IMR-90 (cell line): ENCODE measurements around the gene INPP5A.

Experiments used
- BHLHE40 ChIP-seq: fragments of 150-350 bp; IDR thresholded peaks from 2 replicates; pipeline ENCODE4 v1.6.1; 2016; ENCODE audit warnings: mild to moderate bottlenecking, low read depth, low read length
- CEBPB ChIP-seq: IDR thresholded peaks from 2 replicates; pipeline ENCODE4 v1.6.1; 2012; ENCODE audit warnings: low read depth, low read length, improper control_type of control experiment
- CHD1 ChIP-seq: IDR thresholded peaks from 2 replicates; pipeline ENCODE4 v1.6.1; 2012; ENCODE audit warnings: low read depth, low read length, improper control_type of control experiment
- FOS ChIP-seq: fragments of 150-350 bp; IDR thresholded peaks from 2 replicates; pipeline ENCODE4 v1.6.1; 2016; ENCODE audit warnings: low read depth, low read length
- MAZ ChIP-seq: IDR thresholded peaks from 2 replicates; pipeline ENCODE4 v1.6.1; 2012; ENCODE audit warnings: low read depth, mild to moderate bottlenecking, low read length, improper control_type of control experiment, moderate library complexity, borderline replicate concordance
- MXI1 ChIP-seq: IDR thresholded peaks from 2 replicates; pipeline ENCODE4 v1.6.1; 2012; ENCODE audit warnings: low read depth, mild to moderate bottlenecking, low read length, moderate library complexity, borderline replicate concordance
- POLR2A ChIP-seq: IDR thresholded peaks from 2 replicates; pipeline ENCODE4 v1.6.1; 2012; ENCODE audit warnings: mild to moderate bottlenecking, low read depth, low read length
- RAD21 ChIP-seq: IDR thresholded peaks from 2 replicates; pipeline ENCODE4 v1.6.1; 2012; ENCODE audit warnings: low read length, improper control_type of control experiment
- RCOR1 ChIP-seq: IDR thresholded peaks from 2 replicates; pipeline ENCODE4 v1.6.1; 2012; ENCODE audit warnings: mild to moderate bottlenecking, low read length, improper control_type of control experiment; ENCODE audit not compliant: insufficient replicate concordance
- RFX5 ChIP-seq: IDR thresholded peaks from 2 replicates; pipeline ENCODE4 v1.8.0; 2012; ENCODE audit warnings: low read depth, mild to moderate bottlenecking, low read length, moderate library complexity
- SMC3 ChIP-seq: fragments of 150-350 bp; IDR thresholded peaks from 2 replicates; pipeline ENCODE4 v1.6.1; 2016; ENCODE audit warnings: low read depth, mild to moderate bottlenecking, antibody characterized with exemption, low read length, moderate library complexity
- TF ChIP-seq, protein P1 (sequence below): conservative IDR thresholded peaks from 2 replicates; pipeline ENCODE4 v1.5.1; 2012; ENCODE audit warnings: mild to moderate bottlenecking, low read depth, low read length, improper control_type of control experiment
- TF ChIP-seq, protein P2 (sequence below): fragments of 150-350 bp; IDR thresholded peaks from 2 replicates; pipeline ENCODE4 v1.6.1; 2016; ENCODE audit warnings: low read depth, mild to moderate bottlenecking, low read length, moderate library complexity, borderline replicate concordance
- TF ChIP-seq, protein P3 (sequence below): fragments of 150-350 bp; IDR thresholded peaks from 2 replicates; pipeline ENCODE4 v1.6.1; 2017; ENCODE audit warnings: mild to moderate bottlenecking, antibody characterized with exemption, low read length, low read depth

DNA sequence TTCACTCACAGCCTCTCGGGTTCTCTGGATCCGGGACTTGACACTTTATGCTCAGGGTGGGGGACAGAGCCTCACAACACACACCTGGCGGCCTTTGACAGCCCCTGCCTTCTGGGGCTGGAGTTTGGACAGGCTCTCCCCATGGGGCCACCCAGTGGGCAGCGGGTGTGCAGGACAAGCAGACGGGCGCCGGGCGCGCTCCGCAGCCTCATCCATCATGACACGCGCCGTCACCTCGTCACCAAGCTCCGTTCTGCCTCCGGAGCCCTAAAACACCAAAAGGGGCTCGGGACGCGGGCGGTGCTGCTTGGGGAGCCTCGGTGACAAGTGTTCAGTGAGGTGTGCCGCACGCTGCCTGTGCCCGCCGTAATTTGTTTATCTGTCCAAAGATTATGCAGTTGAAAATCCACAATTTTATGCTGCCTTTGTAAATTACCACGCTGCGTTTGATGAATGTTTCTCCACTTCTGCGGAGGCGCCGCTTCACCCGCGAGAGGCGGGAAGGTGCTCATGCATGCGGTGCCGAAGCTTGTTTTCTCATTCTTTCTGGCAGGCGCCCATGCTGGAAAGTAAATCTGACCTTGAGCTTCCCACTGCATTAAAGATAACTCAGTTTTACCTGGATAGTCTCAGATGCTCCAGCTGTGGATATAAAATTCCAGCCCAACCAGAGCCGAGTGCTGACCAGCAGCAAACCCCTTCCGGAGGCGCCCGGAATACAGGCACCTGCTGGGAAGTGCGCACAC is 242.1 kb downstream of the INPP5A start:
- TF ChIP-seq MXI1 (no peak), POLR2A (no peak), CHD1 (no peak), RAD21 (no peak), FOS (no peak), SMC3 (no peak), CEBPB (no peak), BHLHE40 (no peak), MAZ (no peak), RCOR1 (no peak), RFX5 (no peak)
- TF ChIP-seq, protein P1, sequence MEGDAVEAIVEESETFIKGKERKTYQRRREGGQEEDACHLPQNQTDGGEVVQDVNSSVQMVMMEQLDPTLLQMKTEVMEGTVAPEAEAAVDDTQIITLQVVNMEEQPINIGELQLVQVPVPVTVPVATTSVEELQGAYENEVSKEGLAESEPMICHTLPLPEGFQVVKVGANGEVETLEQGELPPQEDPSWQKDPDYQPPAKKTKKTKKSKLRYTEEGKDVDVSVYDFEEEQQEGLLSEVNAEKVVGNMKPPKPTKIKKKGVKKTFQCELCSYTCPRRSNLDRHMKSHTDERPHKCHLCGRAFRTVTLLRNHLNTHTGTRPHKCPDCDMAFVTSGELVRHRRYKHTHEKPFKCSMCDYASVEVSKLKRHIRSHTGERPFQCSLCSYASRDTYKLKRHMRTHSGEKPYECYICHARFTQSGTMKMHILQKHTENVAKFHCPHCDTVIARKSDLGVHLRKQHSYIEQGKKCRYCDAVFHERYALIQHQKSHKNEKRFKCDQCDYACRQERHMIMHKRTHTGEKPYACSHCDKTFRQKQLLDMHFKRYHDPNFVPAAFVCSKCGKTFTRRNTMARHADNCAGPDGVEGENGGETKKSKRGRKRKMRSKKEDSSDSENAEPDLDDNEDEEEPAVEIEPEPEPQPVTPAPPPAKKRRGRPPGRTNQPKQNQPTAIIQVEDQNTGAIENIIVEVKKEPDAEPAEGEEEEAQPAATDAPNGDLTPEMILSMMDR: no peak
- TF ChIP-seq, protein P2, sequence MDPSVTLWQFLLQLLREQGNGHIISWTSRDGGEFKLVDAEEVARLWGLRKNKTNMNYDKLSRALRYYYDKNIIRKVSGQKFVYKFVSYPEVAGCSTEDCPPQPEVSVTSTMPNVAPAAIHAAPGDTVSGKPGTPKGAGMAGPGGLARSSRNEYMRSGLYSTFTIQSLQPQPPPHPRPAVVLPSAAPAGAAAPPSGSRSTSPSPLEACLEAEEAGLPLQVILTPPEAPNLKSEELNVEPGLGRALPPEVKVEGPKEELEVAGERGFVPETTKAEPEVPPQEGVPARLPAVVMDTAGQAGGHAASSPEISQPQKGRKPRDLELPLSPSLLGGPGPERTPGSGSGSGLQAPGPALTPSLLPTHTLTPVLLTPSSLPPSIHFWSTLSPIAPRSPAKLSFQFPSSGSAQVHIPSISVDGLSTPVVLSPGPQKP: no peak
- TF ChIP-seq, protein P3, sequence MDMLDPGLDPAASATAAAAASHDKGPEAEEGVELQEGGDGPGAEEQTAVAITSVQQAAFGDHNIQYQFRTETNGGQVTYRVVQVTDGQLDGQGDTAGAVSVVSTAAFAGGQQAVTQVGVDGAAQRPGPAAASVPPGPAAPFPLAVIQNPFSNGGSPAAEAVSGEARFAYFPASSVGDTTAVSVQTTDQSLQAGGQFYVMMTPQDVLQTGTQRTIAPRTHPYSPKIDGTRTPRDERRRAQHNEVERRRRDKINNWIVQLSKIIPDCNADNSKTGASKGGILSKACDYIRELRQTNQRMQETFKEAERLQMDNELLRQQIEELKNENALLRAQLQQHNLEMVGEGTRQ: no peak
